Measurements from ENCODE around the gene BTBD8. TPM values are rescaled to one million over a fixed set of nuclear protein-coding genes. Genes with fewer than 3 reads are reported as not detected.

Gene BTBD8
- total RNA-seq, 4 donors from 2014 or later: 4.6 to 8.9 (median 5.7) TPM

- Histone ChIP-seq H3K4me3 (no peak overlapping the region), H3K36me3 (no peaks in the 10 kb centered on the region), H3K27ac (no peak overlapping the region), H3K9me3 (no peaks in the 10 kb centered on the region), H3K4me1 (no peaks in the 10 kb centered on the region), H3K27me3 (no peaks in the 10 kb centered on the region)
- no peak for ATAC-seq
- TF ChIP-seq CTCF (IDR thresholded peaks at IDR 0.05): no peak
- TF ChIP-seq POLR2AphosphoS5 (IDR thresholded peaks at IDR 0.05): no peak
- no peak for TF ChIP-seq POLR2A (IDR thresholded peaks at IDR 0.05)
- no peak for TF ChIP-seq EP300 (IDR thresholded peaks at IDR 0.05)
Observed at GRCh38 chr1:92219028-92219427, 138.9 kb downstream of the BTBD8 start.

- no peak for ATAC-seq
- H3K36me3 ChIP-seq: no peaks in the 10 kb centered on the region
- H3K4me1 ChIP-seq: no peaks in the 10 kb centered on the region
- TF ChIP-seq EP300 (IDR thresholded peaks at IDR 0.05): no peak
- no peak for TF ChIP-seq POLR2AphosphoS5 (IDR thresholded peaks at IDR 0.05)
- TF ChIP-seq CTCF (IDR thresholded peaks at IDR 0.05): no peak
- no peak overlapping the region for H3K27ac ChIP-seq
- WGBS, 2 donors (ENCODE audit: low coverage in 1 of 2): 49% methylated on average over 3 of the region's 3 CpGs; no CpG with 5 or more reads in 1 of the 2 donors
- no peak overlapping the region for H3K4me3 ChIP-seq
- H3K27me3 ChIP-seq: no peaks in the 10 kb centered on the region
- H3K9me3 ChIP-seq: no peaks in the 10 kb centered on the region
Observed at GRCh38 chr1:92228401-92228800, 148.3 kb downstream of the BTBD8 start.

- Histone ChIP-seq H3K36me3 (no peaks in the 10 kb centered on the region), H3K27me3 (no peaks in the 10 kb centered on the region), H3K27ac (no peak overlapping the region), H3K9me3 (no peaks in the 10 kb centered on the region), H3K4me3 (no peak overlapping the region), H3K4me1 (no peaks in the 10 kb centered on the region)
- TF ChIP-seq POLR2AphosphoS5 (IDR thresholded peaks at IDR 0.05): no peak
- no peak for ATAC-seq
- 73 to 89% methylated on average over 1 of the region's 1 CpG for WGBS, 2 donors (ENCODE audit: low coverage in 1 of 2)
Observed at GRCh38 chr1:92230736-92231135, 150.6 kb downstream of the BTBD8 start.

Other genes with a start within 250 kb of the BTBD8 start
- gene TGFBR3, start 194.2 kb upstream of the BTBD8 start, total RNA-seq: 100 to 1,000 TPM; 176 to 315 (median 248) TPM
- gene BRDT, start 130.9 kb upstream of the BTBD8 start, total RNA-seq: not detected
- gene EPHX4, start 50.4 kb upstream of the BTBD8 start, total RNA-seq: 1 to 10 TPM in 3 of 4 donors, under 1 TPM in 1; 0.31 to 4.4 (median 2.7) TPM
- gene SETSIP, start 4.9 kb upstream of the BTBD8 start, total RNA-seq: not detected
- not detected for gene C1orf146, start 137.6 kb downstream of the BTBD8 start, total RNA-seq
- gene GLMN, start 218.6 kb downstream of the BTBD8 start, total RNA-seq: 10 to 100 TPM in 2 of 4 donors, 1 to 10 TPM in 2; 5.1 to 19.1 (median 11.5) TPM
- 10 to 100 TPM; 16.8 to 31.8 (median 18.8) TPM for gene RPAP2, start 218.7 kb downstream of the BTBD8 start, total RNA-seq